Spinal cord (tissue), 10 donors: ENCODE measurements around the gene ALPG. TPM values are rescaled to one million over a fixed set of nuclear protein-coding genes. Genes with fewer than 3 reads are reported as not detected.
"Not testable (repeated sequence)": the region's sequence is repeated elsewhere in the genome, so short reads cannot be mapped to it uniquely, and the experiment has no call there.

ENCODE experiments used
- DNase-seq, 6 donors: peaks; one replicate each; pipeline versions ENCODE4 v3.0.0 to v3.0.0-alpha.2; 2013 to 2015; ENCODE audit warnings: low spot score in 6 of 6, low read depth in 4 of 6
- H3K27ac ChIP-seq: one replicate; pipeline ENCODE4 v1.5.1; 2013; ENCODE audit warnings: low read depth, low read length, control low read depth
- H3K27me3 ChIP-seq: one replicate; pipeline ENCODE4 v1.6.1; 2013; ENCODE audit warnings: low read length; ENCODE audit not compliant: control insufficient read depth, insufficient read depth
- H3K36me3 ChIP-seq: one replicate; pipeline ENCODE4 v1.6.1; 2013; ENCODE audit warnings: low read length; ENCODE audit not compliant: control insufficient read depth, insufficient read depth
- H3K4me1 ChIP-seq: one replicate; pipeline ENCODE4 v1.6.1; 2013; ENCODE audit warnings: low read length; ENCODE audit not compliant: control insufficient read depth, insufficient read depth
- H3K4me3 ChIP-seq: one replicate; pipeline ENCODE4 v1.5.1; 2013; ENCODE audit warnings: low read depth, low read length, control low read depth
- H3K9me3 ChIP-seq: one replicate; pipeline ENCODE4 v1.6.1; 2013; ENCODE audit warnings: low read length; ENCODE audit not compliant: control insufficient read depth, insufficient read depth
- WGBS: methylation state at CpG from one replicate; pipeline ENCODE4 v1.1.5; 2013; ENCODE audit warnings: missing lambda C conversion rate; ENCODE audit not compliant: insufficient coverage; 5-methylcytosine and 5-hydroxymethylcytosine counted together
- polyA plus RNA-seq, 2 donors: library from polyadenylated mRNA; unstranded; fragments of 120-200 nt; gene quantifications; one replicate each; pipeline ENCODE4 v1.2.1, GENCODE V29; 2013; ENCODE audit not compliant: insufficient read length in 2 of 2
- total RNA-seq, 2 donors: library from RNA; depleted of rRNA in 1 of 2; stranded (reverse); fragments of 120-200 nt in 1 of 2; fragments of >200 nt in 1 of 2; gene quantifications; one replicate each; pipeline versions ENCODE4 v1.2.3 to v1.2.4, GENCODE V29; 2013 to 2014
- donor health status: healthy.

The ALPG gene
- total and polyA plus RNA-seq, 4 donors: 0.09 to 0.13 TPM; not detected in 2

- Histone ChIP-seq H3K4me1 (peaks cover 10% of the 10 kb centered on the region), H3K27ac (no peak overlapping the region), H3K9me3 (no peaks in the 10 kb centered on the region), H3K4me3 (no peak overlapping the region), H3K27me3 (no peaks in the 10 kb centered on the region), H3K36me3 (no peaks in the 10 kb centered on the region)
- no peak for DNase-seq
- WGBS: 90% methylated on average over 7 of the region's 7 CpGs
Observed at GRCh38 chr2:232367016-232367415, 39.6 kb upstream of the ALPG start.

GRCh38 chr2:232367591-232368233, 38.9 kb upstream of the ALPG start:
- no peaks in the 10 kb centered on the region for H3K9me3 ChIP-seq
- H3K36me3 ChIP-seq: no peaks in the 10 kb centered on the region
- H3K27ac ChIP-seq: no peak overlapping the region
- 84% methylated on average over 12 of the region's 13 CpGs for WGBS
- no peak overlapping the region for H3K4me3 ChIP-seq
- peaks cover 10% of the 10 kb centered on the region for H3K4me1 ChIP-seq
- DNase-seq: no peak
- no peaks in the 10 kb centered on the region for H3K27me3 ChIP-seq

GRCh38 chr2:232368311-232368731, 38.3 kb upstream of the ALPG start:
- H3K4me1 ChIP-seq: peaks cover 10% of the 10 kb centered on the region
- no peak for DNase-seq
- no peak overlapping the region for H3K27ac ChIP-seq
- 93% methylated on average over 13 of the region's 15 CpGs for WGBS
- no peaks in the 10 kb centered on the region for H3K9me3 ChIP-seq
- no peaks in the 10 kb centered on the region for H3K27me3 ChIP-seq
- H3K4me3 ChIP-seq: no peak overlapping the region
- no peaks in the 10 kb centered on the region for H3K36me3 ChIP-seq

GRCh38 chr2:232369126-232369951, 37.3 kb upstream of the ALPG start:
- no peak for DNase-seq
- no peaks in the 10 kb centered on the region for H3K27me3 ChIP-seq
- H3K4me1 ChIP-seq: peaks cover 10% of the 10 kb centered on the region
- 50% methylated on average over 12 of the region's 15 CpGs for WGBS
- no peaks in the 10 kb centered on the region for H3K9me3 ChIP-seq
- no peak overlapping the region for H3K4me3 ChIP-seq
- no peak overlapping the region for H3K27ac ChIP-seq
- no peaks in the 10 kb centered on the region for H3K36me3 ChIP-seq

- H3K36me3 ChIP-seq, H3K9me3 ChIP-seq, H3K4me1 ChIP-seq, H3K27ac ChIP-seq, H3K27me3 ChIP-seq, H3K4me3 ChIP-seq, DNase-seq: not testable (repeated sequence)
- WGBS: no CpG with 5 or more reads among the region's 12 CpGs
Observed at GRCh38 chr2:232370007-232370406, 36.6 kb upstream of the ALPG start.

- no peak for DNase-seq
- peaks cover 10% of the 10 kb centered on the region for H3K4me1 ChIP-seq
- H3K27me3 ChIP-seq: no peaks in the 10 kb centered on the region
- no peaks in the 10 kb centered on the region for H3K9me3 ChIP-seq
- no peak overlapping the region for H3K27ac ChIP-seq
- no peak overlapping the region for H3K4me3 ChIP-seq
- no peaks in the 10 kb centered on the region for H3K36me3 ChIP-seq
- WGBS: 96% methylated on average over 14 of the region's 18 CpGs
Observed at GRCh38 chr2:232372231-232373208, 34.1 kb upstream of the ALPG start.

- H3K4me1 ChIP-seq: peaks cover 6% of the 10 kb centered on the region
- H3K9me3 ChIP-seq: no peaks in the 10 kb centered on the region
- WGBS: 70% methylated on average over 1 of the region's 1 CpG
- DNase-seq: no peak
- no peaks in the 10 kb centered on the region for H3K27me3 ChIP-seq
- no peaks in the 10 kb centered on the region for H3K36me3 ChIP-seq
- H3K4me3 ChIP-seq: no peak overlapping the region
- H3K27ac ChIP-seq: no peak overlapping the region
Observed at GRCh38 chr2:232374356-232374755, 32.3 kb upstream of the ALPG start.

GRCh38 chr2:232375164-232375563, 31.5 kb upstream of the ALPG start:
- no peak overlapping the region for H3K27ac ChIP-seq
- no peaks in the 10 kb centered on the region for H3K9me3 ChIP-seq
- 49% methylated on average over 10 of the region's 12 CpGs for WGBS
- no peak overlapping the region for H3K4me3 ChIP-seq
- no peaks in the 10 kb centered on the region for H3K4me1 ChIP-seq
- H3K36me3 ChIP-seq: no peaks in the 10 kb centered on the region
- no peaks in the 10 kb centered on the region for H3K27me3 ChIP-seq
- DNase-seq: peak in 1 of 6 donors; percentile 35

GRCh38 chr2:232376260-232376659, 30.4 kb upstream of the ALPG start:
- H3K27ac ChIP-seq: no peak overlapping the region
- no peaks in the 10 kb centered on the region for H3K9me3 ChIP-seq
- no peak overlapping the region for H3K4me3 ChIP-seq
- H3K4me1 ChIP-seq: no peaks in the 10 kb centered on the region
- WGBS: 94% methylated on average over 4 of the region's 4 CpGs
- peaks cover 1% of the 10 kb centered on the region for H3K27me3 ChIP-seq
- H3K36me3 ChIP-seq: no peaks in the 10 kb centered on the region
- DNase-seq: no peak
